Measurements from ENCODE around the gene RFNG. TPM values are rescaled to one million over a fixed set of nuclear protein-coding genes. Genes with fewer than 3 reads are reported as not detected.

RFNG gene
- total and polyA plus RNA-seq, 8 donors: 18.2 to 59.1 (median 29.6) TPM

DNA sequence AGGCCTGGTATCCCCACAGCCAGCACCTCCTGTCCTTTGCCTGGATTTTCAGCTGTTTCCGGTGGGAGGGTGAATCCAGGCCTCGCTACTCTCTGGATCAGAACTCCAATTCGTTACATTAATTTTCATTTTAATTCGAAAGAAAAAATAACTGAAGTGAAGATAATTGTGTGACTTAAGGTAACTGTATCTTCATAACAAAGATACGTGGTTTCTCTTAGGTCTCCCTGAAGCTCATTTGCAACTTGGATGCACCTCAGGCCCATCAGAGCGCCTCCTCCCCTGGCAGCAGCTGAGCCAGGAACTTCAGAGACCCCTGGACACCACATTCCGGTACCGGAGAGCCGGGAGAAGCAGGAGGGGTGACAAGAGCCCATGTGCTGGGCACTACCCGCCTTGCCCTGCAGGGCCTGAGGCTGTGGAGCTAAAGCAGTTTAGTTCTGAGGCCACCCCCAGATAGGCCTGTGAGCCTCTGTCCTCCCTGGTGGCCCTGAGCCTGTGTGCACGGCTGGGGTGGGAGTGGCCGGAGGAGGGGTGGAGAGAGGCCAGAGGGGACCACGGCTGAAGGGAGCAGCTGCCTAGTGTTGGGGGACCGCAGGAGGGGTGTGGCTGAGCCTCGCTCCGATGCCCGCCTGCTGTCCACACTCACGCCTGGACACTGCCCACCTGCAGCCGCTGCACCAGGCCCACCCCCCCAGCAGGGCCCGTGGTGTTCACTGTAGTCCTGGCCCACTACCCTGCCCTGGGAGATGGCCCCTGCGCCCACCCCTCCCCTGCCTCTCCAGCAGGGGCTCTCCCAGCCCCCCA lies 25.4 kb upstream of the RFNG start:
- peak in 1 of 6 donors; percentile 62 for DNase-seq
- Histone ChIP-seq H3K27ac (no peak overlapping the region), H3K4me1 (no peaks in the 10 kb centered on the region), H3K9me3 (no peaks in the 10 kb centered on the region), H3K4me3 (no peak overlapping the region), H3K27me3 (no peaks in the 10 kb centered on the region), H3K36me3 (peaks cover 0 to 7% (median 0%) of the 10 kb centered on the region in 3 donors)
- intact Hi-C loops (cut with DNase I): no loop called here
- peak in 2 of 4 donors; percentile 4 to 24 for ATAC-seq
- no peak for TF ChIP-seq CTCF (IDR thresholded peaks at IDR 0.05)
- 80% methylated on average over 20 to 21 of the region's 21 CpGs for WGBS, 2 donors
- no peak for FAIRE-seq

DNA sequence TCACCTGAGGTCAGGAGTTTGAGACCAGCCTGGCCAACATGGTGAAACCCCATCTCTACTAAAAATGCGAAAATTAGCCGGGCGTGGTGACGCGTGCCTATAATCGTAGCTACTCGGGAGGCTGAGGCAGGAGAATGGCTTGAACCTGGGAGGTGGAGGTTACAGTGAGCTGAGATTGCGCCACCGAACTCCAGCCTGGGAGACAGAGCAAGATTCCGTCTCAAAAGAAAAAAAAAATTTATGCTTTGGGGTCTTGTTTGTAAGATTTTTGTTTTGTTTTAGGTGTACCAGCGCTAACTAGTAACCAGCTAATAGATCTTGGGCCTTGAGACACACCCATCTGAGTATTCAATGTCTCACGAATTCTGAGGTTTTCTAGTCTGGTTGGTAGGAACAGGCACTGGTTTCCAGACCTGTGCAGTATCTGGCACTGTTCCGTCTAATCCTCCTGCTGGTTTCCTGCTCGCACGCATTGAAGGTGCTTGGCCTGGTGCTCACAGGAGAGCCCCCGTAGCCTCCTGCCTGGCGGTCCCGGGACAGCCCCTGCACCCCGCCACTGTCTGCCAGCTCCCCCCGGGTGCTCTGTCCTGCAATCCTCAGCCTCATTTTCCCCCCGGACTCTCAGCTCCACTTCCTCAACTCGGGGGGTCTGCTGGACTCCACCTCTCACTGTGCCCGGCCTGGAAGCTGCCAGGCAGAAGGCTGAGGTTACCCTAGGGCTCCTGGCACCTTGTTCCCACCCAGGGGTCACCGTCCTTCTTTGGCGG lies 24.6 kb upstream of the RFNG start:
- 80 to 87% methylated on average over 25 of the region's 25 CpGs for WGBS, 2 donors
- no peaks in the 10 kb centered on the region for H3K4me1 ChIP-seq
- TF ChIP-seq CTCF (IDR thresholded peaks at IDR 0.05): no peak
- H3K4me3 ChIP-seq: no peak overlapping the region
- FAIRE-seq (no peak), DNase-seq (peak in 1 of 6 donors; percentile 27), ATAC-seq (no peak)
- H3K27ac ChIP-seq: no peak overlapping the region
- no peaks in the 10 kb centered on the region for H3K9me3 ChIP-seq
- intact Hi-C loops (cut with DNase I): no loop called here
- H3K27me3 ChIP-seq: no peaks in the 10 kb centered on the region
- peaks cover 0 to 7% (median 0%) of the 10 kb centered on the region in 3 donors for H3K36me3 ChIP-seq

DNA sequence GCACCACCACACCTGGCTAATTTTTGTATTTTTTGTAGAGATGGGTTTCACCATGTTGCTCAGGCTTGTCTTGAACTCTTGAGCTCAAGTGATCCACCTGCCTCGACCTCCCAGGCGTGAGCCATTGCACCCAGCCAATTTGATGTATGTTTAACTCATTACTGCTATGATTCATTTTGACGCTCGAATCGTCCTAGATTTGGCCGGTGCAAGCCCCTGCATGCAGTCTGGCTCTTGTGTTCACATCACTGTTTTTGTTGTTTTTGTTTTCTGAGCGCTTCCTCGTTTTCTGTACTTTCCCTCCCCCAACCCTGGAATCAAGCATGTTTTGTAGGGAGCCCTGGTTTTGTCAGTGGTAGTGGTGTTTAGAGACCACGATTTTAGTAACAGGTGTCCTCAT lies 21.8 kb upstream of the RFNG start:
- intact Hi-C loops (cut with DNase I): no loop called here
- H3K36me3 ChIP-seq: no peaks in the 10 kb centered on the region
- no peak for TF ChIP-seq CTCF (IDR thresholded peaks at IDR 0.05)
- H3K27ac ChIP-seq: no peak overlapping the region
- H3K27me3 ChIP-seq: no peaks in the 10 kb centered on the region
- no peak overlapping the region for H3K4me3 ChIP-seq
- no peak for FAIRE-seq
- no peaks in the 10 kb centered on the region for H3K9me3 ChIP-seq
- ATAC-seq: no peak
- no peaks in the 10 kb centered on the region for H3K4me1 ChIP-seq
- WGBS, 2 donors: 73 to 80% methylated on average over 9 of the region's 9 CpGs
- no peak for DNase-seq

DNA sequence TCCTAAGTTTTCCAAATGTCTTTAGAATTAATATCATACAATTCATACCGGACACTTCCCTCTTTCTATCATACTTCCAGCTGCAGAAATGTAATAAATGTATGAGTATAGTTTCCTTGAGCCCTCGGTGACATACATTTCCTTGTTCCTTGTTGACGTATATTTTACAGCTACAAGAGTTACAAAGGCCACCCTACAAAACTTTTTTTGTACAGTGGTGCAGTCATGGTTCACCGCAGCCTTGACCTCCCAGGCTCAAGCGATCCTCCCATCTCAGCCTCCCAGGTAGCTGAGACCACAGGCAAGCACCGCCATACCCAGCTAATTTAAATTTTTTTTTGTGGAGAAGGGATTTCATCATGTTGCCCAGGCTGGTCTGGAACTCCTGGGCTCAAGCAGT lies 21.2 kb upstream of the RFNG start:
- Histone ChIP-seq H3K9me3 (no peaks in the 10 kb centered on the region), H3K36me3 (no peaks in the 10 kb centered on the region), H3K27ac (no peak overlapping the region), H3K27me3 (no peaks in the 10 kb centered on the region), H3K4me3 (no peak overlapping the region), H3K4me1 (no peaks in the 10 kb centered on the region)
- TF ChIP-seq CTCF (IDR thresholded peaks at IDR 0.05): no peak
- intact Hi-C loops (cut with DNase I): no loop called here
- FAIRE-seq (no peak), ATAC-seq (no peak), DNase-seq (no peak)
- 78 to 80% methylated on average over 6 of the region's 6 CpGs for WGBS, 2 donors

GRCh38 chr17:82070611-82071010 lies 19.0 kb upstream of the RFNG start:
- Histone ChIP-seq H3K27ac (no peak overlapping the region), H3K9me3 (no peaks in the 10 kb centered on the region), H3K4me1 (peaks cover 0 to 6% (median 4%) of the 10 kb centered on the region in 3 donors), H3K4me3 (no peak overlapping the region), H3K27me3 (no peaks in the 10 kb centered on the region), H3K36me3 (no peaks in the 10 kb centered on the region)
- intact Hi-C loops (cut with DNase I): no loop called here
- FAIRE-seq (no peak), DNase-seq (no peak), ATAC-seq (no peak)
- TF ChIP-seq CTCF (IDR thresholded peaks at IDR 0.05): no peak

All from pancreas (tissue), 10 donors.